Gastroesophageal sphincter (tissue), 4 donors: ENCODE data around the gene UPF3A. TPM values are rescaled to one million over a fixed set of nuclear protein-coding genes. Genes with fewer than 3 reads are reported as not detected.

ENCODE experiments used
- ATAC-seq: fragments of 150-250 bp; one replicate; pipeline ENCODE4 v1.9.1; 2016; ENCODE audit warnings: mild to moderate bottlenecking, moderate library complexity
- H3K27ac ChIP-seq, 4 donors: fragments of 200-600 bp; sonication (generic) in 3 of 4; 1 replicate in 3 of 4; 2 replicates in 1 of 4; pipeline ENCODE4 v1.5.1; 2016 to 2019
- H3K27me3 ChIP-seq: fragments of 200-600 bp; sonication (generic); one replicate; pipeline ENCODE4 v1.5.1; 2019
- H3K36me3 ChIP-seq, 2 donors: fragments of 200-600 bp; sonication (generic); one replicate each; pipeline ENCODE4 v1.5.1; 2019; ENCODE audit warnings: control low read depth in 1 of 2
- H3K4me1 ChIP-seq, 3 donors: fragments of 200-600 bp; sonication (generic); 1 replicate in 2 of 3; 2 replicates in 1 of 3; pipeline ENCODE4 v1.5.1; 2016 to 2019; ENCODE audit warnings: control low read depth in 2 of 3
- H3K4me3 ChIP-seq, 2 donors: fragments of 200-600 bp; sonication (generic); one replicate each; pipeline ENCODE4 v1.5.1; 2019; ENCODE audit warnings: mild to moderate bottlenecking in 1 of 2, moderate library complexity in 1 of 2
- H3K9me3 ChIP-seq, 3 donors: fragments of 200-600 bp; sonication (generic); one replicate each; pipeline ENCODE4 v1.5.1; 2017 to 2019; ENCODE audit warnings: control low read depth in 2 of 3
- CTCF ChIP-seq, 4 experiments: fragments of 200-600 bp in 2 of 4; fragments of 450-650 bp in 2 of 4; sonication (generic) in 1 of 4; IDR thresholded peaks; one replicate each; pipeline ENCODE4 v1.5.1; 2017 to 2019; ENCODE audit warnings: antibody characterized with exemption in 4 of 4, mild to moderate bottlenecking in 2 of 4, moderate library complexity in 2 of 4
- EP300 ChIP-seq: sonication (generic); formaldehyde crosslinking; IDR thresholded peaks from one replicate; pipeline ENCODE4 v1.6.1; 2017; ENCODE audit warnings: antibody characterized with exemption, mild to moderate bottlenecking
- POLR2A ChIP-seq, 2 donors: fragments of 450-650 bp; IDR thresholded peaks; one replicate each; pipeline ENCODE4 v1.6.1; 2017; ENCODE audit warnings: antibody characterized with exemption in 2 of 2, mild to moderate bottlenecking in 2 of 2, moderate library complexity in 1 of 2
- POLR2AphosphoS5 ChIP-seq: sonication (generic); formaldehyde crosslinking; IDR thresholded peaks from one replicate; pipeline ENCODE4 v1.6.1; 2017; ENCODE audit warnings: antibody characterized with exemption
- WGBS, 2 donors: methylation state at CpG; one replicate each; pipeline ENCODE4 v1.1.5; 2018; ENCODE audit warnings: low coverage in 1 of 2; 5-methylcytosine and 5-hydroxymethylcytosine counted together
- total RNA-seq, 4 donors: library from RNA; depleted of rRNA; stranded (reverse); fragments of >200 nt; gene quantifications; one replicate each; pipeline ENCODE4 v1.1.0, GENCODE V29; 2016

UPF3A gene
- total RNA-seq, 4 donors from 2014 or later = 31.0 to 40.0 (median 37.9) TPM

- 0 to 3% methylated on average over 3 to 6 of the region's 107 CpGs for WGBS, 2 donors
- TF ChIP-seq POLR2A (IDR thresholded peaks at IDR 0.05) = peak; percentile 84 to 90
- peak; percentile 67 for TF ChIP-seq POLR2AphosphoS5
- TF ChIP-seq CTCF (IDR thresholded peaks at IDR 0.05) = peak in 1 of 4 experiments; percentile 15
- TF ChIP-seq EP300 = no peak
- Histone ChIP-seq H3K27ac (peak within 1 kb of the TSS; percentile 72 to 99 (median 94)), H3K4me1 (peaks cover 5 to 57% (median 14%) of the 10 kb centered on the region in 3 donors), H3K36me3 (no peaks in the 10 kb centered on the region), H3K4me3 (peak within 1 kb of the TSS; percentile 70 to 75), H3K9me3 (no peaks in the 10 kb centered on the region), H3K27me3 (no peaks in the 10 kb centered on the region)
- peak; percentile 96 for ATAC-seq
Measured at GRCh38 chr13:114314074-114314912, 32.9 kb downstream of the UPF3A start, which contains the start of gene CHAMP1. TSS of gene CHAMP1 (plus strand) at chr13:114314503. CDS start at chr13:114323843, 9,340 bp downstream.

GRCh38 chr13:114315074-114315785, 33.8 kb downstream of the UPF3A start:
- H3K27me3 ChIP-seq = no peaks in the 10 kb centered on the region
- H3K27ac ChIP-seq = peak overlapping the region; percentile 70 to 99 (median 94)
- WGBS, 2 donors = 7 to 13% methylated on average over 7 of the region's 7 CpGs
- no peaks in the 10 kb centered on the region for H3K9me3 ChIP-seq
- peak overlapping the region; percentile 70 to 75 for H3K4me3 ChIP-seq
- no peak for ATAC-seq
- TF ChIP-seq POLR2A (IDR thresholded peaks at IDR 0.05) (no peak), POLR2AphosphoS5 (no peak), CTCF (IDR thresholded peaks at IDR 0.05) (no peak), EP300 (no peak)
- H3K4me1 ChIP-seq = peaks cover 11 to 66% (median 18%) of the 10 kb centered on the region in 3 donors
- H3K36me3 ChIP-seq = no peaks in the 10 kb centered on the region

- H3K27ac ChIP-seq = no peak overlapping the region
- ATAC-seq = no peak
- H3K27me3 ChIP-seq = no peaks in the 10 kb centered on the region
- peaks cover 0 to 25% of the 10 kb centered on the region in 2 donors for H3K36me3 ChIP-seq
- 26 to 33% methylated on average over 1 of the region's 1 CpG for WGBS, 2 donors
- peaks cover 11 to 61% (median 18%) of the 10 kb centered on the region in 3 donors for H3K4me1 ChIP-seq
- no peak overlapping the region for H3K4me3 ChIP-seq
- TF ChIP-seq EP300 (no peak), POLR2AphosphoS5 (no peak), CTCF (IDR thresholded peaks at IDR 0.05) (no peak), POLR2A (IDR thresholded peaks at IDR 0.05) (no peak)
- no peaks in the 10 kb centered on the region for H3K9me3 ChIP-seq
Measured at GRCh38 chr13:114318624-114319023, 37.2 kb downstream of the UPF3A start.

- TF ChIP-seq POLR2A (IDR thresholded peaks at IDR 0.05) (no peak), POLR2AphosphoS5 (no peak), EP300 (no peak), CTCF (IDR thresholded peaks at IDR 0.05) (no peak)
- H3K4me3 ChIP-seq = no peak overlapping the region
- peaks cover 0 to 34% of the 10 kb centered on the region in 2 donors for H3K36me3 ChIP-seq
- H3K27ac ChIP-seq = no peak overlapping the region
- H3K27me3 ChIP-seq = no peaks in the 10 kb centered on the region
- peaks cover 11 to 57% (median 18%) of the 10 kb centered on the region in 3 donors for H3K4me1 ChIP-seq
- no peaks in the 10 kb centered on the region for H3K9me3 ChIP-seq
- no peak for ATAC-seq
- 17 to 39% methylated on average over 2 to 3 of the region's 3 CpGs for WGBS, 2 donors
Measured at GRCh38 chr13:114319441-114319913, 38.1 kb downstream of the UPF3A start.
